Measurements from ENCODE around the gene TMEM26.

DNA sequence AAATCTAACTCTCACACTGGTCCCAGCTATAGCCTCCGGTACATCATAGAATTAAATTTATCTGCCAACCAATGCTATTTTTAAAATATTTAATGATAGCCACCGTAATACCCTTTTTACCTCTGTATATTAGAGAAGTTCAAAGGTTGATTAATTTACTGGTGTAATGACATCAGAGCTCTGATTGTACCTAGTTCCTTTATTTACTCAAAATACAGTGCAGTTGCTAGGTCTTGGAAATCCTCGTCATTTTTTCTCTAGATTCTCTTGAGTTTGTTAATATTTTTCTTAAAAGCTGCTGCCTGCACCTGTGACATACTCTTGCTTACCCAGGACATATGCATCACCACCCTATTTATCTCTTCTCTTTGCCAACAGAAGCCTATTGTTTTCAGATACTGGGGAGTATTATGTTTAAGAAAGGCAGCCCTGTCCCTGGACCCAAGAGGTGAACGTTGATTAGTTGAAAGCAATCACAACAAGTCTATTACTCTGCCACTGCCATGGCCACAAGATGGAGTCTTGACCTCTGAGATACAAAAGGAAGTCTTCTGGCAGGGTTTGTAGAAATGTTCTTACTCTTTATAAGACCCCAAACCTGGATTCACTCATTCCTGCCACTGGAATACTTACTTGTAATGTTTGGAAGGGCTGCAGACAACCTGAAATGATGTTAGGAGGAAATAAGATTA is 25.6 kb upstream of the TMEM26 start:
- TF ChIP-seq POLR2A (IDR thresholded peaks at IDR 0.05; ENCODE audit: low read depth, low read length) (no peak), PAX5 (IDR thresholded peaks at IDR 0.05; ENCODE audit: insufficient read depth, low read length, severe bottlenecking) (no peak), POLR2AphosphoS5 (IDR thresholded peaks at IDR 0.05; ENCODE audit: low read depth, low read length) (no peak), POU2F2 (IDR thresholded peaks at IDR 0.05; ENCODE audit: low read depth, low read length) (no peak), SPI1 (IDR thresholded peaks at IDR 0.05; ENCODE audit: low read depth, low read length) (no peak)

Data from GM12891 (cell line).